Activated T-helper 9 cell treated with anti-CD3 and anti-CD28 coated beads, Interleukin-2, amount 50 U/mL, for 16 hours (primary cell): ENCODE results near the gene FGFBP2.
A peak's percentile ranks its signal among the peaks of the same experiment; 100 is the strongest.

Experiments
- DNase-seq: peaks from one replicate; pipeline ENCODE4 v3.0.0-alpha.2; 2020; ENCODE audit warnings: low read depth

FGFBP2 gene, protein sequence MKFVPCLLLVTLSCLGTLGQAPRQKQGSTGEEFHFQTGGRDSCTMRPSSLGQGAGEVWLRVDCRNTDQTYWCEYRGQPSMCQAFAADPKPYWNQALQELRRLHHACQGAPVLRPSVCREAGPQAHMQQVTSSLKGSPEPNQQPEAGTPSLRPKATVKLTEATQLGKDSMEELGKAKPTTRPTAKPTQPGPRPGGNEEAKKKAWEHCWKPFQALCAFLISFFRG

DNA sequence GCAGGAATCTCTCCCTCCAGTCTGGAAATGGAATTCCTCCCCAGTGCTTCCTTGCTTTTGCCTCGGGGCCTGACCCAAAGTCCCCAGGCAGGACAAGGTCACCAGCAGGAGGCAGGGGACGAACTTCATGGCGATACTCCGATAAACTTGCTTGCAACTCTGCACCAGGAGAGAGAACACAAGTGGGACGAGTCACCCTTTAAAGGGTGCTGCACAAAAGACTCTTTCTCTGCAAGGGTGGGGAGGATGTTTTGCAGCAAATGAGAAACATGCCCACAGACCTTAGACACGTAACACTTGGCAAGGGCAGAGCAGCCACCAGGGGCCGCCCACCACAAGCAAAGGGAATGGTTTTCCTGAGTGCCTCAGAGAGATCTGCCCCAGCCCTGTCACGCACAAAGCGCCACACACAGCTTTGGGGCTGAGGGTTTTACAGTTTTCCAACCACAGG lies at the start of gene FGFBP2:
TSS of gene FGFBP2 (minus strand) at position 175 of the 451 bp plus-strand sequence. CDS start at position 129, 46 bp downstream.
- no peak for DNase-seq

DNA sequence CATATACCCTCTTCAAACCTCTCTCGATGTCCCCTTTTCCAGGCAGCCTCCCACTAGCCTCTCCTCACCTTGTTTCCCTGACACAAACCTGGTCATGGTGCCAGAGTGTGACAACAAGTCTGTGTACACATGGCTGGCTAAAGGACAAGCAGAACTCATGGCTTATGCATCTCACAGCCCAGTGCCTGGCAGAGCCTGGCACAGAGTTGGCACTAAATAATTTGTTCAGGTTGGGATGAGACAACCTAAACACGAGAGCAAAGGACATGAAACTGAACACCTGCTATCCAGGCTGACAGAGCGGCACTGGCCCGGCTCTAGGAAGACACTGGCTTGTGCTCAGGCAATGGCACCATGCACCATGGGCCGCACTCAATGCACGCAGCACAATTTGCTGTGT lies 48.2 kb upstream of the FGFBP2 start:
- no peak for DNase-seq

DNA sequence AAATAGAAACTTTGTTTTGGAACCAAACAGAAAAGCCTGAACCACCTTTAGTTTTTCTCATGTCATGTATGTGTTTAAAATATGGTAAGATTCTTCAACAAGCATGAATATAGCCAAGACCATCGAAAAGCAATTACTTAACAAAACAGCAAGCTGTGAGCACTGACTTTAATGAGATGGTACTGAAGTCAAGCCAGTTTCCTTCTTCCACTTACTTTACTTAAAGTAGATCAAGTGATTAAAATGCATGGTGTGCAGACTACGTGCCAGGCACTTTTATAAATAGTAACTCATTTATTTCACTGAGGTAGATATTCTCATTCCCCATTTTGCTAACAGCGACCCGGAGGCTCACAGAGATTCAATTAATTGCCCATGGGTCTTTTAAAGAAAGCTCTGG lies 46.2 kb upstream of the FGFBP2 start:
- no peak for DNase-seq

DNA sequence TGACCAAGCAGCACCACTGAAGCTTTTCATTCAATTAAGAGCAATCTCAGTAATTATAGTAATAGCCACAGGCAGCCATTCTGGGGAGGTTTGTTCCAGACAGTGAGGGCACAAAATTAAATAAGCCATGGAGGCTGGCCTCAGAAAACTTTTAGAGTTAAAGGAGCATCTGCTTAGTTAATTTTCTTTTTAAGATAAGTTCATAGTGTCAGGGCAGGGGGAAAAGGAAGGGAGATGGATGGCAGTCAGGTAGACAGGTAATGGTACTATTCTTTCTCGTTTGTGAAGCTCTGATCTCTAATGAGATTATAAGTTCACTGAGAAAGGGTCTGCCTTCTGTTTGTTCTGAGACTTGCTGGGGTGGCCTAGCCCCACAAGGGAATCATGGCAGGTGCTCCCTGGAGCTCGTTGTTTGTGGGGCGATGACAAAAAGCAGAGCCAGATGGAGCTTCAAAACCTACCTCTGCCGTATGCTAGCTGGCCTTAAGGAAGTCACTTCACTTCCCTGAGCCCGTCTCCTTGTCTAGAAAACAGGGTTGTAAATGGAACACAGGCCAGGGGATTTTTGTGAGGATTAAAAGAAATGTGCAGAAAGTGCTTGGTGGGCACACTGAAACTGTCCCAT lies 44.6 kb upstream of the FGFBP2 start:
- no peak for DNase-seq

DNA sequence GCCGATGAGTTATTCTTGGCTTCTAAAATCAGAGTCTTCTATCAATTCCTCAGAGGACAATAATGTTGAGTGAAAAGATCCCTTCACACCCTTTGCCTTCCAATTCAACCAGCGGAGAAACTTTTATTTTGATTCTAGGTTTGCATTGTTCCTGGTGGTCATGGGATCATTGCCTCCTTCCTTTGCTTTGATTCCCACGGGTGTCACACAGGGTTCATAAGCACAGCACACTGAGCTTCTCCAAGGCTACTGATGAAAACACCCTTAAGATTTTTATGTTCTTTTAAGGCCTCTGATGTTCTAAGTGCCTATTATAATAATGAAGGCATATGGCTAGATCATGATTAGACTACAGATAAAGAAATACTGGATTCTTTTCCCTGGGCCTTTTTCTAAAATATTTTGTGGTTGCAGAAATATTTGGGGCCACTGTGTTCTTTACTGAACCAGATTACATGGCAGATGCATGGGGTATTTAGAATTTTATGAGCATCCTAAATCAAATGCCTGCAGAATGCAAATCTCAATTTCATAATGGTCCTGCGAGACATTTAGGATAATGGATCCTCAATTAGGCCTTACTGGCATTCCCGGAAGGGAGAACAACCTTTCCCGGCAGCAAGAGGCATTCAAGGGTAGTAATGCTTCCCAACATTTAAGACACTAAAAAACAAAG lies 43.9 kb upstream of the FGFBP2 start:
- no peak for DNase-seq

DNA sequence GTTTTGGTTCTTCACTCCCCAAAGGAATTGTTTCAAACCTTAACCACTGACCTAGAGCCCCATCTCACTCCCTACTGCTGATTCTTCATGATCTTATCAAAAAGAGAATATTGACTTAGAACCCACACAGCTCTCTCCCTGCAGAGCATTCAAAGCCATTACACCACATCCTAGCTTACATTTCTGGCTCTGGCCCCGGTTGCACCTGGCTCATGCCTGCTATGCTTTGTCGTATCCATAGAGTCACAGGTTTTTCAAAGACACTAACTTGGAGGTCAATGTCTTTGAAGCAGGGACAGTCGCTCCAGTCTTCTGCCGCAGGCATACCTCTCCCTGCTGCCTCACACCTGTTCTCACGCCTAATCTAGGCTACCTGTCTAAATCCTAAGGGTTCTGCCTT lies 42.7 kb upstream of the FGFBP2 start:
- no peak for DNase-seq

DNA sequence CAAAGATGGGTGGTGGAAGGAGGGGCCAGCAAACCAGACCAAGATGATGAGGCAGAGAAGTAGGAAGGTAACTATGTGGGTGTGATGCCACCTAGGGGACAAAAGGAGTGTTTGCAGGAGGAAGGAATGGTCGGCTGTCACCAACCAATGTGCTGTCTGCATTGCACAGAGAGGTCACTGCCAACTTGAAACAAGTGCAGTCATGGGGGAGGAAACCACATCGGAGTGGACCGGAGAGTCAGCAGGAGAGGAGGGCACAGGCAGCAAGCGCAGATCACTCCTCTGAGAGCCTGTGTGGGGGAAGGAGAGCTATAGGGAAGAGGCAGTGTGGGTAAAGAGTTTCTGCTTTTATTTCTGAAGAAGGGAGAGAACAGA lies 38.5 kb upstream of the FGFBP2 start:
- peak; percentile 12 for DNase-seq

DNA sequence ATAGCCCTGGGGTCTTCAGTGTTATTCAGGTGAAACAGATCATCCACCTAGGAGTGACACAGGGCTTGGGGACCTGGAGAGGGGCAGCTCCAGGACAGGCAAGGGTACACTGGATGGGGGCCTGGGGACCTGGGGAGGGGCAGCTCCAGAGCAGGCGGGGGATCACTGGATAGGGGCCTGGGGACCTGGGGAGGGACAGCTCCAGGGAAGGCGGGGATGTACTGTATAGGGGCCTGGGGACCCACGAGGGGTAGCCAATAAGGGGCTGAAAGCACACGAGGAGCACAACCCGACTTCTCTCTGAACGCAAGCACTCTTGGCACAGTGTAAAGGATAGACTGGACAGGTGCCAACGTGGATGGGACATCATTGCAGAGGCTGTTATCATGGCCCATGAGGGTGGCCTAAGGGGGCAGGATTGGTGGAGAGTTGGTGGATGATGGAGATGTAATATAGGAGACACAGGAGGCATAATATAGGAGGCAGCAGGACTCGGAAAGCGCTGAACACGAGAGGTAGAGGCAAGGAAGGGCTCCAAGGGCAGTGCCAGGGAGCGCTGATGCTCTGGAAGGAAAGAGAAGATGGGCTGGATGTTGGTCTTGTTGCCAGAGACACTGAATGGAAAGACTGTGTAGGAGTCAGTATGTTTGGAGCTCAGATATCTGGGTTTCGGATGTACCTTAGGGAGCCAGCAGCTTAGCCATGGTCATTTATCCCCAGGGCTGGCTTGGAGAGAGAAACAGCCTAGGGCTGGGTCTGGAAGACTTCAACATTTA lies 37.9 kb upstream of the FGFBP2 start:
- no peak for DNase-seq

DNA sequence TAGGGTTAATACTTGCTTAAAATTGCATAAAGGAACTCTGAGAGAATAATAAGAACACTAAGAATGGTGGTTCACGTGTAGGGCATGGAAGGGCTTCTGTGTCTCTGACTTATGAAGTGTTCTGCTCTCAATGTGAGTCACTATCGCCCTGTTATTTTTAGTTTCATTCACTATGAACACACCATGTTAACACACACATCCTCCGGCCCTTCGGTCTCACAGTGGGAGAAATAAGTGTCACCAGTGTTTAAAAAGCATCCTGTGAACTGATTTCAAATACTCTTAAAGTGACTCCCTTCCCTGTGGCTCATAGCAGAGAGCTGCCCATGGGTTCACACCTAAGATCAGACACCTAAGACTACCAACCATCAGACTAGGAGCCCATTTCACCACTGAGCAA lies 33.8 kb upstream of the FGFBP2 start:
- no peak for DNase-seq

DNA sequence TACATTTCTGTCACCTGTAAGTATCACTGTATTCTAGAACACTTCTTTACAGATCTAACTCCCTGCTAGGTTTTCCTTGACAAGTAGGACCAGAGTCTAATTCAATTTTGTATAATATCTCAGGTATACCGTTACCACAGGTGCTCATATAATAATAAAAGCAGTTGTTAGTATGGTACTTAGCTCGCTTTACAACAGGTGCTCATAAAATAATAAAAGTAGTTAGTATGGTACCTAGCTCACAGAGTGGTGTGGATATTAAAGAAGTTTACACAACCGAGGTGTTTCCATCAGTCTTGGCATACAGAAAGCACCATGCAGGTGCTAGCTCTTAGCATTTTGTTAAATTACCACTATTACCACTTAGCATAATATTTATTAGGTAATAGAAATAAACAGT lies 32.9 kb upstream of the FGFBP2 start:
- no peak for DNase-seq

DNA sequence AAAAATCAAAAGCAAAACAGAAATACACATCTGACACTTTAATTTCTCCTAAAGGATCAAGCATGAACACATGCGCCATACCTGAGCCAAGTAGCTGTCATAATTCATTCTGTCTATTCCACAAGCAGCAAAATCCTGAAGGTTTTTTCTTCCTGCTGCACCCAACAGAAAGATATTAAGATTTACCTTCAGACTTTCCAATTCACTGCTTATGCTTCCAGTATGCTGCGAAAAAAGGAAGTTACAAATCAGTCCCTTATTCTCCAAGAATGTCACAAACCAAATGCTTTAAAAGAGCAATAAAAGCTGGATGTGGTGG lies 29.2 kb upstream of the FGFBP2 start:
- DNase-seq: no peak

DNA sequence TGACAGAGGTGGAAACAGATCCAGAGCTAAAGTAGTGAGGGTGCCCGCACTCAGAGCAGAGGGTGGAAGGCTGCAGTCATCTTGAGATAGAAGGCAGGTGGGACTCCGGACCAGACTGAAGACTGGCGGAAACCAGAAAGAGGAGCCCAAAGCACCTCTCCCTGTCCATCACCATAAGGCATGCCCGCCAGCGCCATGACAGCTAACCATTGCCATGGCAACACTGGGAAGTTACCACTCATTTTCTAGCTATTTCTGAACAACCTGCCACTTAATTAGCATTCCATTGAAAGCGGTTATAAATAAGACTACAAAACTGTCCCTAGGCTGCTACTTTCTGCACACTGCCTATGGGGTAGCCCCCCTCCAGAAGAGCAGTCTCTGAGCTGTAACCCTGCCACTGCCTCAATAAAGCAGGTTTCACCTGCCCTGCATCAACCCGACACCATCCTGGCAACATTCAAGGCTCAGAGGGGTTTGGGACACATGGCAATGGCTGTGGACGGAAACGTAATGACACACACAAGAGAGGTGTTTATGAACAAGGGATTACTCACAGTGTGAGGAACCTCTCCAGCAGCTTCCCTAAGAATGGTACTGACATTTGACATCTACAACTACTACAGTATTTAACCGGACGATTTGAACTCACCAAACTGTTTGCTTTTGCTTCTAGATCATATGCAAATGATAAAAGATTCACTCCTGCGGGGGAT lies 27.8 kb upstream of the FGFBP2 start:
- no peak for DNase-seq

DNA sequence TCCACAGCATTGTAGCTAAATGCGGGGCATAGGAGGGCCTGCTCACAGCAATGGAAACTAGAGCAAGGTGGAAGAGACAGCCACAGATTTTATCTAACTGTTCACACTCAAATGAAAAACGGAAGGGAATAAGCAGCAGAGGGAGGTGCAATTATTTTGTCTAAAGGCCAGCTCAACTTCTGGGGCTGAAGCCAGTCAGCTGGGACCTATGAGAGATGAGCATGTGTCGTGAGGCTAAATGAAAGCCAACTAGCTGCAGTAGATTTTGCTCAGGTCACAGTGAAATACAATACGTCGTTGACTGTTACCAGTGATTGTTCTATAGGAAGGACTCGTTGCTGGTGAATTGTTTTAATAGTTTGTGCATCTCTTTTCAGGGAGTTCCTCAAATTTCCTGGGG lies 26.4 kb upstream of the FGFBP2 start:
- DNase-seq: no peak

DNA sequence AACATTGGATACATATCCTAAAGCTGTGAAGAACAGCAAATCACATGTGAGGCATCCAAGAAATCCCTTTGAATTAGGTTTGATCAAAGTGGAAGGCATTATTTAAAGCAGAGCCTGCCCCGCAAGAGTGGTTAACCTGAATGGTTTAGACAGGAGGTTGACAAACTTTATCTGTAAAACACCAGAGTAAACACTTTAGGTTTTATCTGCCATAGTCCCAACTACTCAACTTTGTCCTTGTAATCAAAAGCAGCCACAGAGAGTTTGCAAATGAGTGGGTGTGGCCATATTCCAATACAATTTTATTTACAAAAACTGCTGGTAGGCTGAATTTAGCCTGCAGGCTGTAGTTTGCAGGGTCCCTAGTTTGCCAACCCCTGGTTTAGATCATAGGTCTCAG lies 25.2 kb upstream of the FGFBP2 start:
- DNase-seq: no peak

DNA sequence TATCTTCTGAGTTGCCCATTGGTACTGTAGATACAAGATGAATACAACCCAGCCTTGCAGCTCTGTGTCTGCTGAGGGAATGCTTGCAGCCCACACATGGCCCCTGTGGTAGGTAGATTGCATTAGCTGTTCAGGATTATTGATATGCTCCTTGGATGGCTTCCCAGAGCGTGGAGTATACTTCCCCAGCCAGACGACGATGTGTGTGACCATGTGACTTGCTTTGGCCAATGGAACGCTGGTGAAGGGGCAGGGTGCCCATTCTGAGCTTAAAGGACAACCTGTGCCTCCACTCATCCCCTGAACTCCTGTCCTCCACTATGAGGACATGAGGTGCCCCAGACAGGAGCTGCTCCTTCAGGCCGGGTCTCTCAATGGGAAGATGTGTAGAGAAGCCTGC lies 23.9 kb upstream of the FGFBP2 start:
- no peak for DNase-seq

DNA sequence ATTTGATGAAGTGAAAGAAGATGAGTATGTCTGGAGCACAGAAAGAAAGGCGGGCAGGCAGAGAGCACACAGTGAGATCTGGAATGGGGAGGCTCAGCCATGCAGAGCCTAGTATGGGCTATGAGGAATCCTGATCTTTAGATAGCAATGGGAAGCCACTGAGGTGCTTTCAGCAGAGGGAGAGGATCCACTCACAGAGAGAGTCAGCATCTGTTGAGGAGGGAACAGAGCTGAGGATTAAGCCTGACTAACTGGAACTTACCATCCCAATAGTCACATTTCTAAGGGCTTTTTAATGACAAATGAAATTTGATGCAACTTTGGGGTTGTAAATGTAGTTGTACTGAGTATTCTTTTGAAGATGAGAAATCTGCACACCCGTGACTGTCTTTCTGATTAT lies 20.6 kb upstream of the FGFBP2 start:
- DNase-seq: no peak

DNA sequence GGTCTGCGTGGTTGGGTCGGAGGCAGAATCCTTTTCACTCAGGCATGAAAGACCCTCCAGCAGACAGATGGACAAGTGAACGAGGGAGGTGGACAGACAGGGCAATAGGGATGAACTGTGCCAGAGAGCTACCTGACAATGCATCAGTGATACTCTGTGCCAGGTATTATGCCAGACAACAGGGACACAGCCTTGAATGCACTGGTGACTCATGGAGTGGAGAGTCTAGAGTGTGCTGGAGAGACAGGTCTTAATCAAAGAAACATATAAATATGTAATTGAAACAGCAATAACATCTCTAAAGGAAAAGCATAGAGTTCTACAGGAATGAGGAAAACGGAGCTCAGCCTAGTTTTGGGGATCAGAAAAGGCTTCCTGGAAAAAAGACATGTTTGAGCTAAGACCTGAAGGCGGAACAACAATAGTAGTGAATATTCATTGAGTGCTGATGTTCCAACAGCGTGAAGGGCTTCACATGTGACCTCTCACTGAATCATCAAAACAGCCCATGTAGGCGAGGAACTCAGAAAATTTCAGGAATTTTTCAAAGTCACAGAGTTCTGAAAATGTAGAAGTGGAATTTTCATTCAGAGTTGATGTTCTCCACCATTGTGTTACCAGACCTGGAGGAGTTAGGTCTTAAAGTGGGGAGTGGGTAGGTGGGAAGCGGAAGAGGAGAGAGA lies 20.0 kb upstream of the FGFBP2 start:
- DNase-seq: no peak

DNA sequence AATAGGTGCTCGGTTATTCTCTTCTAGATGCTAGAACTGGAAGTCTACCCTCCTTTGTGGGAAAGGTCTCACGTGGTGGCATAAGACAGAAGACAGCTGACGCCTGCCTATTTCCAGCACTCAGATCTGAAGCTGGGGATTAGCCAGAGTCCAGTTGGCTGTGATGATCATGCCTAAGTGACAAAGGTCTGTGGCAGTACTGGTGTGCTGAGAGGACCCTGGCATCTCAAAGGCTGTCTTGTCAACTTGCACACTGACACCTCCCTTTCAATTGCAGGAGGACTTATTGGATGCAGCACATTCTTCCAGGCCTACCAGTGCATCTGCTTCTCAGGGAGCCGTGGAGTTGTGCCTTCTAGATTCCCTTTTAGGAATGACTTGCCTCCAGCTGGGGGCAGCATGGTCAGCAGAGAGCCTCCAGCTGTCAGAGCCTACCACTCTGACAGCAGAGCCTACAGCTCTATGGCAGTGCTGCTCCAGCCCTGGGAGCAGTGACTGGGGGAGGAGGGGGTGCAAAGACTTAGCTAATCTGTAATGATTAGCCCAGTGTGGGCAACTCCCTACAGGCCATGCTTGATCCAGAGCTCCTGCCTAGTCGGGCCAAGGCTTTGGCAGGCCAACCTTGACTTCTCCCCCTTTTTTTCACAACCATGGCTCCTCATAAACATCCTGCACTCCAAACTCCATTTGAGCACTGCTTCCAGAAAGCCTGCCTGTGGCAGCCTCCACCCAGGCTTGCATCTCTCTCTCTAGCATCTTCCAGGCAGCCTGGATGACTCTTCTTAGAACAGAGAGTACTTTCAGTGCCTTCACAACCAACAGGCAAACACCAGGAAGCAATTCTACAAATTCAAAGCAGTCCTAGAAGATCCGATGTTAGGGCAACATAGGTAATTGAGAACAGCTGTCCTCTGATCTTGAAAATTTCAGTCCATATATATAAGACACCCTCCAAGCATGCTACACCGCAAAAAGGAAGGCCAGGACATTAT lies 13.8 kb upstream of the FGFBP2 start:
- DNase-seq: no peak

DNA sequence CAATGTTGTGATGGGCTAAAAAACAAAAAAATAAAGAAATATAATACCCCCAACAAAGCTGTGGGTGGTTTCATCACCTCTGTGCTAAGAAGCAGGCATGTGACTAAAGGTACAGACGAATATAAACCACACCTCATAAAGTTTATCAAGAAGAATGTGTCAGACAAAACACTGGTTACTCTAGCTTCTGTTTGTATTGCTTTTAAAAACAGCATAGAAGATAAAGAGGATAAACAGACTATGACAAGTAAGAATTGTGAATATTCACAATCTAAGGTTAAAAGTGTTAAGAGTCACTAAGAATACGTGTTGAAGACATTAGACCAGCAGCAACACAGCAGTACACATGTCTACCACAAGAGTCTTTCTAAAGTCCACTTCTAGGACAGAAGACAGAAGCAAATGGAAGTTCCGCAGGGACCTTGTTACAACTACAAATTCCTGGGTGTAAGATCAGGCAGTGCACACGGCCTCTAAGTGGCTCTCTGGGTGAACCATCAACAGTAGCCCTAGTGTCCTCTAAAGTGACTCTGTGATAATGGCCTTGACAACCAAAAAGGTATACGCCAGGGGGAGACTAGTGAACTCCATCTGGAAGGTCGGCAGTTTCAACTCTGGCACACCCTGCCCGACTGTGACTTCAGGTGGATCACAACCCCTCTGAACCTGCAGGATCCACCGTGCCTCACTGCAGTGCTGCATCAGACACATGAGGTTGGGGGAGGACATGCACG lies 8.3 kb upstream of the FGFBP2 start:
- DNase-seq: no peak
